HL-60 (cell line): ENCODE measurements around the gene SLC9A1.
"Not testable (repeated sequence)": the region's sequence is repeated elsewhere in the genome, so short reads cannot be mapped to it uniquely, and the experiment has no call there.

Experiments used
- POLR2AphosphoS5 ChIP-seq: IDR thresholded peaks from 2 replicates; pipeline ENCODE4 v1.6.1; 2012; ENCODE audit warnings: low read depth
- SPI1 ChIP-seq: IDR thresholded peaks from 2 replicates; pipeline ENCODE4 v1.6.1; 2012; ENCODE audit warnings: low read depth, mild to moderate bottlenecking, borderline replicate concordance
- TF ChIP-seq, protein P1 (sequence below): IDR thresholded peaks from one replicate; pipeline ENCODE4 v1.5.1; 2011; ENCODE audit warnings: low read length, control low read depth, inconsistent platforms; ENCODE audit not compliant: insufficient read depth
- TF ChIP-seq, protein P2 (sequence below): IDR thresholded peaks from 2 replicates; pipeline ENCODE4 v1.6.1; 2012; ENCODE audit warnings: low read depth; ENCODE audit not compliant: insufficient replicate concordance

DNA sequence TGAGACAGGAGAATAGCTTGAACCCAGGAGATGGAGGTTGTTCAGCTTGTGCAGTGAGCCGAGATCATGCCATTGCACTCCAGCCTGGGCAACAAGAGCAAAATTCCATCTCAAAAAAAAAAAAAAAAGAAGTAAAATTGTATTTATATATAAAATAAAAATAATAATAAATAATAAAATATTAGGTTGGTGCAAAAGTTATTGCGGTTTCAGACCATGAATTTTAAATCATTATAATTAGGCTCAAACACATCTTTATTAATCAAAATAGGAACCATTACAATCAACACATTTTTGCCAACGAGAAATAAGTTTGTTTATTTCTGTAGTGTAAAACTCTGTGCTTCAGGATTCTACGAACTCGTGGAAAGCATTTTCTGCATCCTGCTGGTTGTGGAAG is 18.1 kb upstream of the SLC9A1 start:
- TF ChIP-seq, protein P1, sequence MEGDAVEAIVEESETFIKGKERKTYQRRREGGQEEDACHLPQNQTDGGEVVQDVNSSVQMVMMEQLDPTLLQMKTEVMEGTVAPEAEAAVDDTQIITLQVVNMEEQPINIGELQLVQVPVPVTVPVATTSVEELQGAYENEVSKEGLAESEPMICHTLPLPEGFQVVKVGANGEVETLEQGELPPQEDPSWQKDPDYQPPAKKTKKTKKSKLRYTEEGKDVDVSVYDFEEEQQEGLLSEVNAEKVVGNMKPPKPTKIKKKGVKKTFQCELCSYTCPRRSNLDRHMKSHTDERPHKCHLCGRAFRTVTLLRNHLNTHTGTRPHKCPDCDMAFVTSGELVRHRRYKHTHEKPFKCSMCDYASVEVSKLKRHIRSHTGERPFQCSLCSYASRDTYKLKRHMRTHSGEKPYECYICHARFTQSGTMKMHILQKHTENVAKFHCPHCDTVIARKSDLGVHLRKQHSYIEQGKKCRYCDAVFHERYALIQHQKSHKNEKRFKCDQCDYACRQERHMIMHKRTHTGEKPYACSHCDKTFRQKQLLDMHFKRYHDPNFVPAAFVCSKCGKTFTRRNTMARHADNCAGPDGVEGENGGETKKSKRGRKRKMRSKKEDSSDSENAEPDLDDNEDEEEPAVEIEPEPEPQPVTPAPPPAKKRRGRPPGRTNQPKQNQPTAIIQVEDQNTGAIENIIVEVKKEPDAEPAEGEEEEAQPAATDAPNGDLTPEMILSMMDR, result not testable (repeated sequence)
- not testable (repeated sequence) for TF ChIP-seq SPI1, POLR2AphosphoS5
- TF ChIP-seq, protein P2, sequence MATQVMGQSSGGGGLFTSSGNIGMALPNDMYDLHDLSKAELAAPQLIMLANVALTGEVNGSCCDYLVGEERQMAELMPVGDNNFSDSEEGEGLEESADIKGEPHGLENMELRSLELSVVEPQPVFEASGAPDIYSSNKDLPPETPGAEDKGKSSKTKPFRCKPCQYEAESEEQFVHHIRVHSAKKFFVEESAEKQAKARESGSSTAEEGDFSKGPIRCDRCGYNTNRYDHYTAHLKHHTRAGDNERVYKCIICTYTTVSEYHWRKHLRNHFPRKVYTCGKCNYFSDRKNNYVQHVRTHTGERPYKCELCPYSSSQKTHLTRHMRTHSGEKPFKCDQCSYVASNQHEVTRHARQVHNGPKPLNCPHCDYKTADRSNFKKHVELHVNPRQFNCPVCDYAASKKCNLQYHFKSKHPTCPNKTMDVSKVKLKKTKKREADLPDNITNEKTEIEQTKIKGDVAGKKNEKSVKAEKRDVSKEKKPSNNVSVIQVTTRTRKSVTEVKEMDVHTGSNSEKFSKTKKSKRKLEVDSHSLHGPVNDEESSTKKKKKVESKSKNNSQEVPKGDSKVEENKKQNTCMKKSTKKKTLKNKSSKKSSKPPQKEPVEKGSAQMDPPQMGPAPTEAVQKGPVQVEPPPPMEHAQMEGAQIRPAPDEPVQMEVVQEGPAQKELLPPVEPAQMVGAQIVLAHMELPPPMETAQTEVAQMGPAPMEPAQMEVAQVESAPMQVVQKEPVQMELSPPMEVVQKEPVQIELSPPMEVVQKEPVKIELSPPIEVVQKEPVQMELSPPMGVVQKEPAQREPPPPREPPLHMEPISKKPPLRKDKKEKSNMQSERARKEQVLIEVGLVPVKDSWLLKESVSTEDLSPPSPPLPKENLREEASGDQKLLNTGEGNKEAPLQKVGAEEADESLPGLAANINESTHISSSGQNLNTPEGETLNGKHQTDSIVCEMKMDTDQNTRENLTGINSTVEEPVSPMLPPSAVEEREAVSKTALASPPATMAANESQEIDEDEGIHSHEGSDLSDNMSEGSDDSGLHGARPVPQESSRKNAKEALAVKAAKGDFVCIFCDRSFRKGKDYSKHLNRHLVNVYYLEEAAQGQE, result not testable (repeated sequence)
